GM18502 (cell line): Measurements from ENCODE around the gene KLHDC2.
"Not testable (repeated sequence)": the region's sequence is repeated elsewhere in the genome, so short reads cannot be mapped to it uniquely, and the experiment has no call there.

ENCODE experiments used
- ATAC-seq: cut with Tn5 transposase; IDR thresholded peaks from one replicate; pipeline ENCODE4 v1.9.1; 2021; ENCODE audit warnings: mild to moderate bottlenecking; ENCODE audit not compliant: unreplicated experiment, poor library complexity

KLHDC2 gene

DNA sequence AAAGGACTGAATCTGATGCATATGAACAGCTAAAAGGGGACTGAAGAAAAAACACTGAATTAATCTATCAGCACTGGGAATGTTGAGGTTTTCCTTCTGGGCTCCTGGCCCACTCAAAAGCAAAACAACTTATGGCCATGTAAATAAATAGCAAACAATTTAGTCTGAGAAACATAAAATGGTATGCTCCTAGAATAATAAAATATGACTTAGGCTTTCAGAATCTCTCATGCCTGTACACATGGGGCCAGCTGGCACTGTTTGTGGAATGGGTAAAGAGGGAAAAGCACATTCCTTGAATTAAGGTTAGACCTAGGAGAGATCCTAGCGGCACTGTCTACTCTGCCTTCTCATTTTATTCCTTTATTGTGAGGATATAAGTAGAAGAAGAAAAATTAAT, 6.2 kb downstream of the KLHDC2 start:
- ATAC-seq, result no peak

GRCh38 chr14:49778421-49778820, 10.5 kb downstream of the KLHDC2 start:
- ATAC-seq, result no peak

DNA sequence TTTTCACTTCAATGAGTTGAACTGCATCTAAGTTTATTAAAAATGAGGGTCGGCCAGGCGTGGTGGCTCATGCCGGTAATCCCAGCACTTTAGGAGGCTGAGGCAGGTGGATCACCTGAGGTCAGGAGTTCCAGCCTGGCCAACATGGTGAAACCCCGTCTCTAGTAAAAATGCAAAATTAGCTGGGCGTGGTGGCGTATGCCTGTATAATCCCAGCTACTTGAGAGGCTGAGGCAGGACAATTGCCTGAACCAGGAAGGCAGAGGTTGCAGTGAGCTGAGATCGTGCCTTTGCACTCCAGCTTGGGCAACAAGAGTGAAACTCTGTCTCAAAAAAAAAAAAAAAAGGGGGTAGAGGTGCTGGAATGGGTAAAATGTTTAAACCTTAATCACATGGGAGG, 13.1 kb downstream of the KLHDC2 start:
- ATAC-seq, result not testable (repeated sequence)

DNA sequence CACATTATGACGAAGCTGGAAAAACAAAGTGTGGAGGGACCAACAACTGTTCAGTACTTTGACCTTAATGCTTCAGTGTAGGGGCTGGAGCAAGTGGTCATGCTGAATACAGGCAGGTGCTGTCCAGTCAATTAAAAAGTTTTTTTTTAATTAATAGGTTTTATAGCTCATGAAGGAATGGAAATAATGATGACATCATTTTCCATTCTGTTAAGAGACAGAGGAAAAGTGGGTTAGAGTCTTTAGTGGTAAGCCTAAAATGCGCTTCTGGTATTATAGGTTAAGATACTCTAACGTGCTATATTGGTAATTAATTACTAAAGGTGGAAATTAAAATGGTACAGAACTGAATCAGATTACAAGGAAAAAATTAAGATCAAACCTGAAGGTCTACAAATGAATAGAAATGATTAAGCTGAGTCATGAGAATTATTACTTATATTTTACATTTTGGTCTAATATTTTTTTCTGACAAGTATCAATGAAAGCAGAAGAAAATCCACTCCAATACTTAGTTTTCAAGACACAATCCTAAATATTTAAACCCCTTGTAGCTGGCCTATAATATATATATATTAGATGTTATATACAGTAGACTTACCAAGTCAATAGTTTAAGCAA, 15.6 kb downstream of the KLHDC2 start:
- ATAC-seq, result no peak

DNA sequence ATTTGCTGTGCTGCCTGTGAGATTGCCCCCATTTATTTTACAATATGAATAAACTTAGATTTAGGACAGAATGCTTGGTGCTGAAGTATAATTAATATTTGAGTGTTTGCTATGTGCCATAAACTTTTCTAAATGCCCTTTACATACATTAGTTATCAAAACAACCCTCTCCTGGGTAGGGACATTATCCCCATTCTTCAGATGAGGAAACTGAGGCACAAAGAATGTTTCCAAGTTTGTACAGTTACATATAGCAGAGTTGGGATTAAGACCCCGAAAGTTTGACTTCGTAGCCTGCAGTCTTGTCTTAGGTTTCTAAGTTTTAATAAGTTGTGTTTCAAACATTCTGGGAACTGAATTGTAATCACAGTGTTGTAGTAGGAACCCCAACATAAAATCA, 18.4 kb downstream of the KLHDC2 start:
- ATAC-seq, result no peak

- no peak for ATAC-seq
These were observed 24.7 kb downstream of the KLHDC2 start for GRCh38 chr14:49792618-49793017.

- no peak for ATAC-seq
These were observed 28.1 kb downstream of the KLHDC2 start for GRCh38 chr14:49796025-49796424.

GRCh38 chr14:49808780-49809179, 40.8 kb downstream of the KLHDC2 start:
- ATAC-seq, result no peak

GRCh38 chr14:49816118-49816517, 48.2 kb downstream of the KLHDC2 start:
- ATAC-seq, result not testable (repeated sequence)

- no peak for ATAC-seq
These were observed 48.9 kb downstream of the KLHDC2 start for GRCh38 chr14:49816844-49817243.

- no peak for ATAC-seq
These were observed 52.2 kb downstream of the KLHDC2 start for GRCh38 chr14:49820176-49820575.

DNA sequence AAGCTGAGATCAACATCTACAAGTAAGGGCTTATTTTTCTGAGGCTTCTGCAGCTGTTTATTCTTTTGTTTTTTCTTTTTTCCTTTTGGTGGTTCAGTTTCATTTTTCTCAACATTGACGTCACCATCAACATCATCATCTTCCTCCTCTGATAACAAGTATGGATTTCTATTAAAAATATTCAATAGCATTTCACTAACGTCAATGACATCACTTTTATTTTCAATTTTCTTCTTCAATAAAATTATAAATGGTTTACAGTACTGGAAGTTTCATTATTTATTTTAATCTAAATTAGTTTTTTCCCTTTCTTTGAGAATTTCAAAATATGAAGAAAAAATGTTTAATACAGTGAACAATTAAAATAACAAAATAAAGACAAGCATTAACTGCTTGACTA, 60.7 kb downstream of the KLHDC2 start:
- ATAC-seq, result no peak
